ENCODE data around the gene STIMATE. TPM values are rescaled to one million over a fixed set of nuclear protein-coding genes. Genes with fewer than 3 reads are reported as not detected.

The STIMATE gene
- total RNA-seq, 1 experiment from 2014 or later = 15.7 TPM

DNA sequence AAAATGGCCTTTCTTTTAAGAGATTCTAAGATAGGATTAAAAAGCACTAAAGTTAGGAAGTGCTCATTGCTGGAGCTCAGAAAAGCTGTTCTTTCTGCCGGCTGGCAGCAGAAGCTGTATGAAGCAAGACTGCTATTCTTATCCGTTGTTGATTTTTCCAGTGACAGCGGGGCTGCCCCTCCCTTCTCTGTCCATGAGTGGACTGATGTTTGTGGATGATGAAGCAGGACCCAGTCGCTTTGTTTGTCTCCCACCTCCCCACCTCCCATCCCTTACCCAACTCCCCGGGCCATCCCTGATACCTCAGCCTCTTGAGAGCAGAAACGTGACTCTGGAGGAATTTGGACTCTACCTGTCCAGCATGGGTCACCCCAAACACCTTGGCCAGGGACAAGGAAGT lies 52.2 kb downstream of the STIMATE start:
- H3K27me3 ChIP-seq (ENCODE audit: control insufficient read depth, insufficient read depth, low read length) = no peaks in the 10 kb centered on the region
- ATAC-seq = no peak
- in situ Hi-C loops (cut with HindIII; ENCODE audit: low pct_unique_long_range_greater_than_20kb, low sequenced_read_pairs) = no loop called here
- no peak overlapping the region for H3K27ac ChIP-seq (ENCODE audit: low read length)
- H3K4me1 ChIP-seq (ENCODE audit: control insufficient read depth, insufficient read depth, low read length) = no peaks in the 10 kb centered on the region
- no peaks in the 10 kb centered on the region for H3K36me3 ChIP-seq (ENCODE audit: control insufficient read depth, insufficient read depth, low read length)
- ChIA-PET POLR2A (no interaction called here), CTCF (interaction anchor here (0.5 to 0.6 kb wide), 2 partner anchors 125 to 234 kb away, joined by 4 read pairs; no protein-coding TSS in a partner anchor)
- no peak for DNase-seq (ENCODE audit: low read depth, low spot score)
- H3K9me3 ChIP-seq (ENCODE audit: control insufficient read depth, insufficient read depth, low read depth, low read length) = no peaks in the 10 kb centered on the region
- intact Hi-C loops (cut with micrococcal nuclease; ENCODE audit: unreplicated experiment) = no loop called here
- no peak overlapping the region for H3K4me3 ChIP-seq (ENCODE audit: low read depth in 2 of 2, low read length in 2 of 2)
- BruUV-seq (replicated peaks) = no TSS peak
- TF ChIP-seq SIN3A (IDR thresholded peaks at IDR 0.05; ENCODE audit: borderline replicate concordance, insufficient read depth, low read depth, low read length) = no peak
- TF ChIP-seq, protein P1, sequence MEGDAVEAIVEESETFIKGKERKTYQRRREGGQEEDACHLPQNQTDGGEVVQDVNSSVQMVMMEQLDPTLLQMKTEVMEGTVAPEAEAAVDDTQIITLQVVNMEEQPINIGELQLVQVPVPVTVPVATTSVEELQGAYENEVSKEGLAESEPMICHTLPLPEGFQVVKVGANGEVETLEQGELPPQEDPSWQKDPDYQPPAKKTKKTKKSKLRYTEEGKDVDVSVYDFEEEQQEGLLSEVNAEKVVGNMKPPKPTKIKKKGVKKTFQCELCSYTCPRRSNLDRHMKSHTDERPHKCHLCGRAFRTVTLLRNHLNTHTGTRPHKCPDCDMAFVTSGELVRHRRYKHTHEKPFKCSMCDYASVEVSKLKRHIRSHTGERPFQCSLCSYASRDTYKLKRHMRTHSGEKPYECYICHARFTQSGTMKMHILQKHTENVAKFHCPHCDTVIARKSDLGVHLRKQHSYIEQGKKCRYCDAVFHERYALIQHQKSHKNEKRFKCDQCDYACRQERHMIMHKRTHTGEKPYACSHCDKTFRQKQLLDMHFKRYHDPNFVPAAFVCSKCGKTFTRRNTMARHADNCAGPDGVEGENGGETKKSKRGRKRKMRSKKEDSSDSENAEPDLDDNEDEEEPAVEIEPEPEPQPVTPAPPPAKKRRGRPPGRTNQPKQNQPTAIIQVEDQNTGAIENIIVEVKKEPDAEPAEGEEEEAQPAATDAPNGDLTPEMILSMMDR (IDR thresholded peaks at IDR 0.05) = no peak
- TF ChIP-seq POLR2AphosphoS5 (IDR thresholded peaks at IDR 0.05; ENCODE audit: low read depth, low read length) = no peak
- TF ChIP-seq REST (IDR thresholded peaks at IDR 0.05; ENCODE audit: insufficient read depth in 1 of 2, low read depth in 2 of 2, low read length in 1 of 2) = no peak
- no peak for TF ChIP-seq TCF7L2 (IDR thresholded peaks at IDR 0.05; ENCODE audit: low read depth, low read length)

- CTCF ChIA-PET = interaction anchor here (0.6 kb wide), 1 partner anchor 235 kb away, joined by 4 read pairs; no protein-coding TSS in a partner anchor
- ATAC-seq (no peak), DNase-seq (ENCODE audit: low read depth, low spot score) (no peak)
- POLR2A ChIA-PET = no interaction called here
- Histone ChIP-seq H3K4me3 (ENCODE audit: low read depth in 2 of 2, low read length in 2 of 2) (no peak overlapping the region), H3K27ac (ENCODE audit: low read length) (no peak overlapping the region), H3K36me3 (ENCODE audit: control insufficient read depth, insufficient read depth, low read length) (no peaks in the 10 kb centered on the region), H3K27me3 (ENCODE audit: control insufficient read depth, insufficient read depth, low read length) (no peaks in the 10 kb centered on the region), H3K9me3 (ENCODE audit: control insufficient read depth, insufficient read depth, low read depth, low read length) (no peaks in the 10 kb centered on the region), H3K4me1 (ENCODE audit: control insufficient read depth, insufficient read depth, low read length) (no peaks in the 10 kb centered on the region)
- in situ Hi-C loops (cut with HindIII; ENCODE audit: low pct_unique_long_range_greater_than_20kb, low sequenced_read_pairs) (no loop called here), intact Hi-C loops (cut with micrococcal nuclease; ENCODE audit: unreplicated experiment) (no loop called here)
- no peak for TF ChIP-seq REST (IDR thresholded peaks at IDR 0.05; ENCODE audit: insufficient read depth in 1 of 2, low read depth in 2 of 2, low read length in 1 of 2)
- TF ChIP-seq SIN3A (IDR thresholded peaks at IDR 0.05; ENCODE audit: borderline replicate concordance, insufficient read depth, low read depth, low read length) = no peak
- TF ChIP-seq TCF7L2 (IDR thresholded peaks at IDR 0.05; ENCODE audit: low read depth, low read length) = no peak
- TF ChIP-seq POLR2AphosphoS5 (IDR thresholded peaks at IDR 0.05; ENCODE audit: low read depth, low read length) = no peak
- TF ChIP-seq, protein P1 (IDR thresholded peaks at IDR 0.05) = no peak
- no TSS peak for BruUV-seq (replicated peaks)
Observed at GRCh38 chr3:52844290-52844975, 52.9 kb downstream of the STIMATE start.

Measured in Panc1 (cell line).